MCF 10A (cell line): Measurements from ENCODE around the gene HPS1. TPM values are rescaled to one million over a fixed set of nuclear protein-coding genes. Genes with fewer than 3 reads are reported as not detected.
"Not testable (repeated sequence)": the region's sequence is repeated elsewhere in the genome, so short reads cannot be mapped to it uniquely, and the experiment has no call there.

Source experiments
- BruUV-seq: library from RNA; stranded (reverse); fragments of 400-500 nt; replicated peaks from 2 replicates; lab custom pipeline; 2021; lab: Mats Ljungman, UMichigan
- CTCF ChIA-PET: fragments of 300-600 bp; sonication (Branson Sonifier 250); formaldehyde crosslinking; extraction: SDS; loops from one replicate; lab custom pipeline; 2021; ENCODE audit warnings: antibody characterized with exemption, inconsistent platforms; lab: Yijun Ruan, JAX
- POLR2A ChIA-PET: fragments of 300-600, 350-650 bp; sonication (Branson Sonifier 250); formaldehyde crosslinking; extraction: SDS; loops from one replicate; lab custom pipeline; 2020; ENCODE audit warnings: antibody characterized with exemption, inconsistent platforms; lab: Yijun Ruan, JAX
- DNase-seq: peaks from one replicate; pipeline ENCODE4 v3.0.0-alpha.2; 2018; ENCODE audit not compliant: unreplicated experiment
- H3K27ac Mint-ChIP-seq: one replicate; pipeline ENCODE4 v1.8.0; 2022; ENCODE audit warnings: mild to moderate bottlenecking, low read depth, mixed read lengths; ENCODE audit not compliant: unreplicated experiment
- H3K27me3 Mint-ChIP-seq: one replicate; pipeline ENCODE4 v1.8.0; 2022; ENCODE audit warnings: mixed read lengths; ENCODE audit not compliant: insufficient read depth, unreplicated experiment
- H3K36me3 Mint-ChIP-seq: one replicate; pipeline ENCODE4 v1.8.0; 2022; ENCODE audit warnings: mild to moderate bottlenecking, moderate library complexity, mixed read lengths; ENCODE audit not compliant: insufficient read depth, unreplicated experiment
- H3K4me1 Mint-ChIP-seq: one replicate; pipeline ENCODE4 v1.8.0; 2022; ENCODE audit warnings: mixed read lengths; ENCODE audit not compliant: insufficient read depth, unreplicated experiment
- H3K4me3 Mint-ChIP-seq: one replicate; pipeline ENCODE4 v1.8.0; 2022; ENCODE audit warnings: mild to moderate bottlenecking, moderate library complexity, mixed read lengths; ENCODE audit not compliant: unreplicated experiment
- H3K9me3 Mint-ChIP-seq: one replicate; pipeline ENCODE4 v1.8.0; 2022; ENCODE audit warnings: mixed read lengths; ENCODE audit not compliant: unreplicated experiment
- intact Hi-C: fragments of 100-400 bp; cut with micrococcal nuclease; formaldehyde crosslinking; loops from 2 replicates; pipeline ENCODE4 v1.14.1; 2022
- total RNA-seq: library from RNA; stranded (reverse); gene quantifications from 2 replicates; pipeline ENCODE4 v1.2.3, GENCODE V29; 2022
- TF ChIP-seq, protein P1 (sequence below): fragments of 200-600 bp; IDR thresholded peaks from one replicate; pipeline ENCODE4 v1.8.0; 2022; ENCODE audit warnings: antibody characterized with exemption, mild to moderate bottlenecking; ENCODE audit not compliant: unreplicated experiment

Gene HPS1
- total RNA-seq, 1 experiment from 2014 or later = 41.8 TPM

DNA sequence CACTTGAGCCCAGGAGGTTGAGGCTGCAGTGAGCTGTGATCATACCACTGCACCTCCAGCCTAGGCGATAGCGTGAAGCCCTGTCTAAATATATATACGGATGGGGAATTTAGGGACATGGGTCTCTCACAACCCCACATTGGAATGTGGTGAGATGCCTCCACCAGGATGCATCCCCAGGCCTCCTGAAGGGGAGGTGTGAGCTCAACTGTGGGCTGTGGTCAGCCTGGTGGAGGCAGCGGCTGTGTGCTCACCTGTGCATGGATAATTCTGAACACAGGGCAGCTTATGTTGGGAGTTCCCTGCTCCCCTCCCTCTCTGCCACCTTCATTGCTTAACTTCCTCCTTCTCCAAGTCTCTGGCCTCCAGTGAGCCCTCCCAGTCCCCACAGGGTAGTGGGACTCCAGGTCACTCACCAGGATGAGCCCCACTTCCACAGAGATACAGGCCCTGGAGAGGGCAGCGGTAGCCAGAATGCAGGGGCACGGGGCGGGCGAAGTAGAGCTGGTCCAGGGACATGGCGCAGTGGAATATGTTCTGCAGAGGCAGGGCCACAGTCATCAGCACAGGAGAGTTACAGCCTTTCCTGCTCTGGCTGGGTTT lies 62.1 kb downstream of the HPS1 start:
- no peaks in the 10 kb centered on the region for H3K4me1 Mint-ChIP-seq
- TF ChIP-seq, protein P1, sequence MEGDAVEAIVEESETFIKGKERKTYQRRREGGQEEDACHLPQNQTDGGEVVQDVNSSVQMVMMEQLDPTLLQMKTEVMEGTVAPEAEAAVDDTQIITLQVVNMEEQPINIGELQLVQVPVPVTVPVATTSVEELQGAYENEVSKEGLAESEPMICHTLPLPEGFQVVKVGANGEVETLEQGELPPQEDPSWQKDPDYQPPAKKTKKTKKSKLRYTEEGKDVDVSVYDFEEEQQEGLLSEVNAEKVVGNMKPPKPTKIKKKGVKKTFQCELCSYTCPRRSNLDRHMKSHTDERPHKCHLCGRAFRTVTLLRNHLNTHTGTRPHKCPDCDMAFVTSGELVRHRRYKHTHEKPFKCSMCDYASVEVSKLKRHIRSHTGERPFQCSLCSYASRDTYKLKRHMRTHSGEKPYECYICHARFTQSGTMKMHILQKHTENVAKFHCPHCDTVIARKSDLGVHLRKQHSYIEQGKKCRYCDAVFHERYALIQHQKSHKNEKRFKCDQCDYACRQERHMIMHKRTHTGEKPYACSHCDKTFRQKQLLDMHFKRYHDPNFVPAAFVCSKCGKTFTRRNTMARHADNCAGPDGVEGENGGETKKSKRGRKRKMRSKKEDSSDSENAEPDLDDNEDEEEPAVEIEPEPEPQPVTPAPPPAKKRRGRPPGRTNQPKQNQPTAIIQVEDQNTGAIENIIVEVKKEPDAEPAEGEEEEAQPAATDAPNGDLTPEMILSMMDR = no peak
- H3K27ac Mint-ChIP-seq = no peak overlapping the region
- no peaks in the 10 kb centered on the region for H3K9me3 Mint-ChIP-seq
- H3K36me3 Mint-ChIP-seq = no peaks in the 10 kb centered on the region
- no peaks in the 10 kb centered on the region for H3K27me3 Mint-ChIP-seq
- ChIA-PET CTCF (no interaction called here), POLR2A (no interaction called here)
- no TSS peak for BruUV-seq
- no peak overlapping the region for H3K4me3 Mint-ChIP-seq
- no peak for DNase-seq
- intact Hi-C loops = no loop called here

DNA sequence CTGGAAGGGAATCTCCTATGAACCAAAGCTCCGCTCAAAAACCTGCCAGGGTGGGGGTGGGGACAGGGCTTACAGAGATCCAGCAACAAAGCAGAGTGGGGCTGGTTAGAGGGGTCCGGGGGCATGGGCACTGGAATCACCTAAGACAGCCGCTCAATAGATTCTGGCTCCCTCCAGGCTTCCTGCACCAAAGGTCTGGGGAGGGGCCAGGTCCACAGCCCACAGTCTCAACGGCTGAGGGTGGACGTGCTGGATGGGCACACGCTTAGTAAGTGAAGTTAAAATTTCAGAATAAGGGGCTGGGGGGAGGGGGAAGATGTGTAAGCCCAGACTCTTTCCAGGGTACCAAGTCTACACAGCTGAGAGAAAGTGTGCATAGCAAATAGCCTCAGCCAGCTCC lies 62.9 kb downstream of the HPS1 start:
- Mint-ChIP-seq H3K27me3 (no peaks in the 10 kb centered on the region), H3K4me3 (no peak overlapping the region), H3K27ac (no peak overlapping the region), H3K36me3 (no peaks in the 10 kb centered on the region), H3K9me3 (no peaks in the 10 kb centered on the region), H3K4me1 (no peaks in the 10 kb centered on the region)
- intact Hi-C loops = no loop called here
- ChIA-PET CTCF (interaction anchor here (0.6 kb wide), 1 partner anchor 405 kb away, joined by 4 read pairs; no protein-coding TSS in a partner anchor), POLR2A (no interaction called here)
- no TSS peak for BruUV-seq
- DNase-seq = no peak
- TF ChIP-seq, protein P1 = no peak

DNA sequence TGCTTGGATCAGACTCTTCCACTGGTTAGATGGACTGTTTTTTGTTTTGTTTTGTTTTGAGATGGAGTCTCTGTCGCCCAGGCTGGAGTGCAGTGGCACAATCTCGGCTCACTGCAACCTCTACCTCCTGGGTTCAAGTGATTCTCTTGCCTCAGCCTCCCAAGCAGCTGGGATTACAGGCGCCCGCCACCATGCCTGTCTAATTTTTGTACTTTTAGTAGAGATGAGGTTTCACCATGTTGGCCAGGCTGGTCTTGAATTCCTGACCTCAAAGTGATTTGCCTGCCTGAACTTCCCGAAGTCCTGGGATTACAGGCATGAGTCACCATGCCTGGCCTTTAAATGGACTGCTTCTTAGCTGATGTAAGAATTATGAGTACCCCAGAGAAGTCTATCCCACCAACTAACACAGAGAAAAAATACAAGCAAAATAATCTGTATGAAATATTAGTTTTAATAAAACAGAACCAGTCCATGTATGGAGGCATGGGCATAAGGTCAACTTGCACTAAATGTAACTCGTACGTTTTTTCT lies 63.5 kb downstream of the HPS1 start:
- H3K36me3 Mint-ChIP-seq, BruUV-seq, H3K9me3 Mint-ChIP-seq, H3K4me3 Mint-ChIP-seq, intact Hi-C loops, H3K27me3 Mint-ChIP-seq, H3K4me1 Mint-ChIP-seq, H3K27ac Mint-ChIP-seq: not testable (repeated sequence)
- ChIA-PET CTCF (interaction anchor here (0.6 to 1.7 kb wide), 2 partner anchors 8 to 405 kb away, joined by 4 to 6 read pairs; no protein-coding TSS in a partner anchor), POLR2A (interaction anchor here (0.6 kb wide), 1 partner anchor 61 kb away, joined by 3 read pairs; no protein-coding TSS in a partner anchor)
- peak; percentile 30 for DNase-seq

DNA sequence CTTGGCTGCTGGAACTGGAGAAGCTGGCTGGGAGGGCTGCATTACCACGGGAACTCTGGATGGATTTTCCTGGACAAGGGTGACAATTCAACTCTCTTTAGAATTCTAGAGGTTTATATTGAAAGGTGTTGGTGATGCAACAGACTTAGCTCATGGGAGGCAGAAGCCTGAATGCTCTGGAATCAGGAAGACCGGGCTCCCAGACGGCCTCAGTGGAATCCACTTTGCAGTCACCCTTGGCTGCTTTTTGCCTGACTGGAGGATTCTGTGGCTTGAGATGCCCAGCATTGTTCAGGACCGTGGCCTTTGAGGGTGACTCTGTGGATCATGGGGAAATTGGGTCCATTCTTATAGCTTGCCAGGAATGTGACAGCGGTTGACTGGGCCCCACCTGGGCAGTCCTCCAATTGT lies 64.0 kb downstream of the HPS1 start:
- TF ChIP-seq, protein P1 = no peak
- Mint-ChIP-seq H3K4me3 (no peak overlapping the region), H3K4me1 (no peaks in the 10 kb centered on the region), H3K9me3 (no peaks in the 10 kb centered on the region), H3K27ac (no peak overlapping the region), H3K27me3 (no peaks in the 10 kb centered on the region), H3K36me3 (no peaks in the 10 kb centered on the region)
- no peak for DNase-seq
- intact Hi-C loops = no loop called here
- no TSS peak for BruUV-seq
- POLR2A ChIA-PET = no interaction called here
- CTCF ChIA-PET = interaction anchor here (0.5 to 1.7 kb wide), 3 partner anchors 9 to 1229 kb away, joined by 3 to 6 read pairs (median 3); no protein-coding TSS in a partner anchor
